Esophagus muscularis mucosa (tissue), 4 donors: Measurements from ENCODE around the gene MESP1. TPM values are rescaled to one million over a fixed set of nuclear protein-coding genes. Genes with fewer than 3 reads are reported as not detected.

ENCODE experiments used
- DNase-seq: peaks from one replicate; pipeline ENCODE4 v3.0.0-alpha.2; 2017; ENCODE audit errors: extremely low spot score
- H3K27ac ChIP-seq, 4 donors: fragments of 200-600 bp; sonication (generic); replicated peaks in 1 of 4; 1 replicate in 3 of 4; 2 replicates in 1 of 4; pipeline ENCODE4 v1.5.1; 2016 to 2019; ENCODE audit warnings: mild to moderate bottlenecking in 1 of 4
- H3K27me3 ChIP-seq, 4 donors: fragments of 200-600 bp; sonication (generic); one replicate each; pipeline versions ENCODE4 v1.5.1 to v1.6.0; 2016 to 2019
- H3K36me3 ChIP-seq, 4 donors: fragments of 200-600 bp; sonication (generic); one replicate each; pipeline ENCODE4 v1.5.1; 2016 to 2019
- H3K4me1 ChIP-seq, 4 donors: fragments of 200-600 bp; sonication (generic); one replicate each; pipeline ENCODE4 v1.5.1; 2016 to 2019
- H3K4me3 ChIP-seq, 4 donors: fragments of 200-600 bp; sonication (generic); 1 replicate in 2 of 4; 2 replicates in 2 of 4; pipeline ENCODE4 v1.5.1; 2016 to 2019; ENCODE audit warnings: mild to moderate bottlenecking in 4 of 4, moderate library complexity in 1 of 4
- H3K9me3 ChIP-seq, 4 donors: fragments of 200-600 bp; sonication (generic); 1 replicate in 3 of 4; 2 replicates in 1 of 4; pipeline ENCODE4 v1.5.1; 2016 to 2019
- CTCF ChIP-seq, 3 experiments: fragments of 200-600 bp in 2 of 3; fragments of 450-650 bp in 1 of 3; sonication (generic) in 2 of 3; IDR thresholded peaks; one replicate each; pipeline ENCODE4 v1.5.1; 2017 to 2019; ENCODE audit warnings: antibody characterized with exemption in 3 of 3, mild to moderate bottlenecking in 2 of 3, moderate library complexity in 1 of 3
- EP300 ChIP-seq: sonication (generic); formaldehyde crosslinking; IDR thresholded peaks from one replicate; pipeline ENCODE4 v1.6.1; 2017; ENCODE audit warnings: antibody characterized with exemption
- POLR2A ChIP-seq: fragments of 450-650 bp; IDR thresholded peaks from one replicate; pipeline ENCODE4 v1.6.1; 2017; ENCODE audit warnings: antibody characterized with exemption, moderate library complexity, mild to moderate bottlenecking, low read depth
- POLR2AphosphoS5 ChIP-seq, 2 donors: sonication (generic); formaldehyde crosslinking; IDR thresholded peaks; one replicate each; pipeline ENCODE4 v1.6.1; 2017; ENCODE audit warnings: antibody characterized with exemption in 2 of 2
- WGBS: methylation state at CpG from one replicate; pipeline ENCODE4 v1.1.5; 2018; 5-methylcytosine and 5-hydroxymethylcytosine counted together
- intact Hi-C: fragments of 100-400 bp; cut with DNase I; formaldehyde crosslinking; loops from one replicate; pipeline ENCODE4 v1.15.1; 2023
- total RNA-seq, 4 donors: library from RNA; depleted of rRNA; stranded (reverse); fragments of >200 nt; gene quantifications; one replicate each; pipeline versions ENCODE4 v1.1.0 to v1.2.1, GENCODE V29; 2016

Gene MESP1
- total RNA-seq, 4 donors from 2014 or later, result 0.50 to 2.8 (median 1.7) TPM

- peaks cover 0 to 9% (median 4%) of the 10 kb centered on the region in 4 donors for H3K4me1 ChIP-seq
- no peak for TF ChIP-seq EP300
- no peak for TF ChIP-seq CTCF (IDR thresholded peaks at IDR 0.05)
- no peak for TF ChIP-seq POLR2AphosphoS5 (IDR thresholded peaks at IDR 0.05)
- TF ChIP-seq POLR2A, result no peak
- whole genome bisulfite sequencing, result 92% methylated on average over 7 of the region's 8 CpGs
- no peaks in the 10 kb centered on the region for H3K9me3 ChIP-seq
- H3K27ac ChIP-seq, result no peak overlapping the region
- intact Hi-C loops, result no loop called here
- no peaks in the 10 kb centered on the region for H3K36me3 ChIP-seq
- no peak overlapping the region for H3K4me3 ChIP-seq
- DNase-seq, result no peak
- no peaks in the 10 kb centered on the region for H3K27me3 ChIP-seq
Observed at GRCh38 chr15:89758981-89759380, 7.9 kb upstream of the MESP1 start.

- Histone ChIP-seq H3K4me3 (no peak overlapping the region), H3K4me1 (peaks cover 0 to 9% (median 4%) of the 10 kb centered on the region in 4 donors), H3K27me3 (no peaks in the 10 kb centered on the region), H3K27ac (no peak overlapping the region), H3K36me3 (no peaks in the 10 kb centered on the region), H3K9me3 (no peaks in the 10 kb centered on the region)
- 90% methylated on average over 5 of the region's 8 CpGs for WGBS
- intact Hi-C loops, result no loop called here
- DNase-seq, result no peak
- no peak for TF ChIP-seq POLR2AphosphoS5 (IDR thresholded peaks at IDR 0.05)
- no peak for TF ChIP-seq CTCF (IDR thresholded peaks at IDR 0.05)
- no peak for TF ChIP-seq POLR2A
- TF ChIP-seq EP300, result no peak
Observed at GRCh38 chr15:89758283-89758682, 7.2 kb upstream of the MESP1 start.

GRCh38 chr15:89756897-89757296 is 5.8 kb upstream of the MESP1 start:
- no peak for DNase-seq
- H3K4me1 ChIP-seq, result peaks cover 0 to 9% (median 4%) of the 10 kb centered on the region in 4 donors
- no peak overlapping the region for H3K4me3 ChIP-seq
- intact Hi-C loops, result no loop called here
- no peak overlapping the region for H3K27ac ChIP-seq
- H3K36me3 ChIP-seq, result no peaks in the 10 kb centered on the region
- H3K9me3 ChIP-seq, result no peaks in the 10 kb centered on the region
- WGBS, result 80% methylated on average over 7 of the region's 7 CpGs
- H3K27me3 ChIP-seq, result no peaks in the 10 kb centered on the region
- TF ChIP-seq POLR2AphosphoS5 (IDR thresholded peaks at IDR 0.05) (no peak), EP300 (no peak), CTCF (IDR thresholded peaks at IDR 0.05) (no peak), POLR2A (no peak)

GRCh38 chr15:89755701-89756100 is 4.7 kb upstream of the MESP1 start:
- DNase-seq, result no peak
- no peak overlapping the region for H3K4me3 ChIP-seq
- TF ChIP-seq EP300, result no peak
- no peak for TF ChIP-seq CTCF (IDR thresholded peaks at IDR 0.05)
- no peak for TF ChIP-seq POLR2AphosphoS5 (IDR thresholded peaks at IDR 0.05)
- TF ChIP-seq POLR2A, result no peak
- 88% methylated on average over 4 of the region's 4 CpGs for WGBS
- no peaks in the 10 kb centered on the region for H3K36me3 ChIP-seq
- peaks cover 6 to 10% (median 8%) of the 10 kb centered on the region in 4 donors for H3K4me1 ChIP-seq
- intact Hi-C loops, result no loop called here
- H3K9me3 ChIP-seq, result no peaks in the 10 kb centered on the region
- H3K27me3 ChIP-seq, result no peaks in the 10 kb centered on the region
- no peak overlapping the region for H3K27ac ChIP-seq
